ENCODE data around the gene ZNF644. TPM values are rescaled to one million over a fixed set of nuclear protein-coding genes. Genes with fewer than 3 reads are reported as not detected.
"Not testable (repeated sequence)": the region's sequence is repeated elsewhere in the genome, so short reads cannot be mapped to it uniquely, and the experiment has no call there.

The ZNF644 gene
- total RNA-seq, result 63.6 and 68.5 TPM in 2 replicates

- intact Hi-C loops (cut with micrococcal nuclease), result loop anchor here (1.0 to 5.0 kb wide), 10 partner anchors 143 to 1941 kb away; partner anchors contain the start of genes CDC7 and RPL5
Measured at GRCh38 chr1:91021686-91022517, at the start of gene ZNF644. ZNF644 (minus strand) TSS chr1:91022035; CDS start chr1:90982353, 39,682 bp downstream.

DNA sequence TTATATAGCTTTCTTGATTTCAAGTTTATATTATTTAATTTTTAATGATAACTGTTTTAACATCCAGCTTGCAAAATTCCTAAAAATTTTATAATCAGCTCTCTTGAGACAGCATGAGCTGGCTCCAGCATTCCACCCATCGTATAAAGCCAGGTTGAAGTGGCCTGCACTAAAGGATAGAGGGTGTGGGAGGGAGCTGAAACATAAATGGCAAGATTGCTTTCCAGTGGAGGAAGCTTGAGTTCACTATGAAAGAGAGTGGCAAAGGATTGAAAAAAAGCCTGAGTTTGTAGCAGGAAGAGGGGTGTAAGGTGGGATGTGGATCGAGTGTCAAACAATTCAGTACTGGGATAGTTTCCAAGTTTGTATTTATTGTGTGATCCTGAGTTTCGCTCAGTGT is 48.5 kb upstream of the ZNF644 start:
- intact Hi-C loops (cut with micrococcal nuclease), result no loop called here

DNA sequence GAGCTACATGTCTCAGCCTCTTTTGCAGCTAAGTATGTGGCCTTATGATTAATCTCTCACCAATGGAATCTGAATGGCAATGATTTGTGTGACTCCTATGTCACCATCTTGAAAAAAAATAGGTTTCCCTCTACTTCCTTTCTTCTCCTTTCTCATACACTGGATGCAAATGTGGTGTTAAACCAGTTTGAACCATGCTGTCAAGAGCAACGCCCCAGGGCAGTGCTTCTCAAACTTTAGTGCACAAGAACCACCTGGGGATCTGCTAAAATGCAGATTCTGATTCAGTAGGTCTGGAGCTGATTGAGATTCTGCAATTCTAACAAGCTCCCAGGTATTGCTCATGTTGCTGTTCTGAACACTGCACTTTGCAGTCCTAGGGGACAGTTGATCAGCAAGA is 44.7 kb upstream of the ZNF644 start:
- intact Hi-C loops (cut with micrococcal nuclease), result no loop called here

- intact Hi-C loops (cut with micrococcal nuclease), result no loop called here
Measured at GRCh38 chr1:91065337-91065736, 43.5 kb upstream of the ZNF644 start.

- intact Hi-C loops (cut with micrococcal nuclease), result not testable (repeated sequence)
Measured at GRCh38 chr1:91063403-91063802, 41.6 kb upstream of the ZNF644 start.

- intact Hi-C loops (cut with micrococcal nuclease), result no loop called here
Measured at GRCh38 chr1:91059157-91059556, 37.3 kb upstream of the ZNF644 start.

- intact Hi-C loops (cut with micrococcal nuclease), result no loop called here
Measured at GRCh38 chr1:91057784-91058183, 35.9 kb upstream of the ZNF644 start.

GRCh38 chr1:91054780-91055481 is 33.1 kb upstream of the ZNF644 start:
- intact Hi-C loops (cut with micrococcal nuclease), result no loop called here

- intact Hi-C loops (cut with micrococcal nuclease), result no loop called here
Measured at GRCh38 chr1:91053630-91054029, 31.8 kb upstream of the ZNF644 start.

- intact Hi-C loops (cut with micrococcal nuclease), result not testable (repeated sequence)
Measured at GRCh38 chr1:91049551-91049950, 27.7 kb upstream of the ZNF644 start.

DNA sequence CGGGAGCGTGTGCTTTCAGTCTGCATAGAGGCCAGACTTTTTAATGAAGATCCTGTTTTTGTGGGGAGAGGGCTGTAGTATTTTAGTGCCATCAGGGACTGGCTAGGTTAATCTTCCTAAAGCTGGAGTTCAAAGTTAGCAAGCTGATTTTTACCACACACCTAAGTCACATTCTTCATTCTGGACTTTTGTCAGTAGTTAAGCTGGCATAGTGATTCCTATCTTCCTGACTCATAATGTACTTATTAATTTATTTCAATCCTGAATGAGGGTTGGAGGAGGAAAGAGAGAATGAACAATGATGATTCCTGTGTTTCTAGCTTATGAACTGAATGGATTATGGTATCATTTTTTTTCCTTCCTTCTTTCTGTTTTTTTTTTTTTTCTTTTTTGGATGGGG is 24.9 kb upstream of the ZNF644 start:
- intact Hi-C loops (cut with micrococcal nuclease), result no loop called here

GRCh38 chr1:91045284-91045683 is 23.4 kb upstream of the ZNF644 start:
- intact Hi-C loops (cut with micrococcal nuclease), result no loop called here

DNA sequence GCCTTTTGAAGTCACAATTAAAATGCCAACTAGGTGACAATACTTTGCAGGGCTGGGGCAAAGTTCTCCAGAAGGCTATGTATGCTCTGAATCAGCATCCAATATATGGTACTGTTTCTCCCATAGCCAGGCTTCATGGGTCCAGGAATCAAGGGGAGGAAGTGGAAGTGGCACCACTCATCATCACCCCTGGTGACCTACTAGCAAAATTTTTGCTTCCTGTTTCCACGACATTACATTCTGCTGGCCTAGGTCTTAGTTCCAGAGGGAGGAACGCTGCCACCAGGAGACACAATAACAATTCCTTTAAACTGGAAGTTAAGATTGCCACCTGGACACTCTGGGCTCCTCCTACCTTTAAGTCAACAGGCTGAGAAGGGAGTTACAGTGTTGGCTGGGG is 22.9 kb upstream of the ZNF644 start:
- intact Hi-C loops (cut with micrococcal nuclease), result not testable (repeated sequence)

DNA sequence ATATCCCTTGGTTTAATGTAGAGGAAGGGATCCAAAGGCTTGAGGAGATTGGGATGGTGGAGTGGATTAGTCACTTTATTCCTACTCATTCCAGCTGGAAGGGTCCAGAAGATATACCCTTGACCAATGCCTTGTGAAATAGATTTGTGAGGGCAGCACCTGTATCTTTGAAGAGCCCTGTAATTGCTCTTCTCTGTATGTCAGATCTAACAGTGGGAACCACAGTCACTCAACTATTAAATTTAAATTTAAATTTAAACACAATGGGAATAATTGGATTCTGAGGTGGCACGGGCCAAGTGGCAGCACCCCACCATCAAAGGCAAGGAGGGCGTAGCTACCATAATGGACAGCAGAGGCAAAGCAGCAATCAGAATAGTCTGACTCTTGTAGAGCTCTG is 20.5 kb upstream of the ZNF644 start:
- intact Hi-C loops (cut with micrococcal nuclease), result not testable (repeated sequence)

DNA sequence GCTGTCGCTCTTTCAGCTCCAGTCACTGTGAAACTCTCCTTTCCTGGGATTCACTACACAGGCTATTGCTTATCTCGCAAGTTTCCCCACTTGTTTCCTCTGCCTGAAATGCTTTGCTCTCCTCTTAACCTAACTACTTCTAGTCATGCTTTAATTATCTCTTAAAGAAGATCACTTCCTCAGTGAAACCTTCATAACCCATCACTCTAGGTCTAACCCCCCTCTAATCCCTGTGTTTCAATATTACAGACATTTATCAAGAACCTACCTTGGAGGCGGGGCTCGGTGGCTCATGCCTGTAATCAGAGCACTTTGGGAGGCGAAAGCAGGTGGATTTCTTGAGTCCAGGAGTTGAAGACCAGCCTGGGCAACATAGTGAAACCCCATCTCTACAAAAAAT is 16.7 kb upstream of the ZNF644 start:
- intact Hi-C loops (cut with micrococcal nuclease), result no loop called here

GRCh38 chr1:91036894-91037829 is 15.3 kb upstream of the ZNF644 start:
- intact Hi-C loops (cut with micrococcal nuclease), result no loop called here

DNA sequence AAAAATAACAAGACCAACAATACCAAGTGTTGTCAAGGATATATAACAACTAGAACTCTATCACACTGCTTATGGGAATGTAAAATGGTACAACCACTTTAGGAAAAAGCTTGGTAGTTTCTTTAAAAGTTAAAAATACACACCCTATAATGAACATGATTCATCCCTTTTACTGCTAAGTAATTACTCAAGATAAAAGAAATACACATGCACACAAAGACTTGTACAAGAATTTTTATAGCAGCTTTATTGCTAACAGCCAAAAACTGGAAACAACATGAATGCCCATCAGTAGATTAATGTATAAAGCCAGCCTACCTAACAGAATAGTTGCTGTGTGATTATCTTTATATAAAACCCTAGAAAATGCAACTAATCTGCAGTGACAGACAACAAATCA is 10.5 kb upstream of the ZNF644 start:
- intact Hi-C loops (cut with micrococcal nuclease), result no loop called here

DNA sequence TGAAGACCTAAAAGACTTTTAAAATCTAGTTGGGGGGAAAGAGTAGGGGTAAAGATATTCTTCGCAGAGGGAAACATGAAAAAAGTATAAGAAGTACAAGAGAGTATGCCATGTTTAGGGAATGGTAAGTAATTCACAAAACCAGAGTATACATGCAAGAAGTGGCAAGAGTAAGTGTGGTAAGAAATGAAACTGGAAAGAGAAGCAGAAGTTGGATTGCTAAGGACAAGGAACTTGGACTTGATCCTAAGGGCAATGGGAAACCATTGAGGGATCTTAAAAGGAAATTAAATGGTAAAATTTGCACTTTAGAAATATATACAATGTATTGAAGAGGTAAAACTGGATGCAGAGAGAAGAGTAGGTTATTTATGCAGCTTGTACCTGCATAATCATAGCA is 9.2 kb upstream of the ZNF644 start:
- intact Hi-C loops (cut with micrococcal nuclease), result no loop called here

DNA sequence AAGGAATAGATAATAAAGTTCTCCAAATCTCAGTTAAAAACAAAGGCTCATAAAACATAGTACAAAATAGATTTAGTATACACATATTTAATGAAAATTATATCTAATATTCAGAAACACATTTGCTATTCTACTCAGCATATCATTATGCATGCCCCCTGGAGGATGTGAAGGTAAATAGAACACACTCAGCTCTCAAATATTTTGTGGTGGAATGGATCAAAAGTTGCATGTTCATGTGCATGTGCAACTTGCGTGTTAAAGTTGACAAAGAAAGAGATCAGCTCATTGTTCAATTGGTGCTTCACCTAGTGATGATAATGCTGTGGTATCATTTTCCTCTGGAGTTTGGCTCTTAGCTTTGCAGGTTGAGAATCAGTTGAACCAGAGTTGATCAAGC is 4.9 kb upstream of the ZNF644 start:
- intact Hi-C loops (cut with micrococcal nuclease), result no loop called here

- intact Hi-C loops (cut with micrococcal nuclease), result no loop called here
Measured at GRCh38 chr1:91026320-91026719, 4.5 kb upstream of the ZNF644 start.

DNA sequence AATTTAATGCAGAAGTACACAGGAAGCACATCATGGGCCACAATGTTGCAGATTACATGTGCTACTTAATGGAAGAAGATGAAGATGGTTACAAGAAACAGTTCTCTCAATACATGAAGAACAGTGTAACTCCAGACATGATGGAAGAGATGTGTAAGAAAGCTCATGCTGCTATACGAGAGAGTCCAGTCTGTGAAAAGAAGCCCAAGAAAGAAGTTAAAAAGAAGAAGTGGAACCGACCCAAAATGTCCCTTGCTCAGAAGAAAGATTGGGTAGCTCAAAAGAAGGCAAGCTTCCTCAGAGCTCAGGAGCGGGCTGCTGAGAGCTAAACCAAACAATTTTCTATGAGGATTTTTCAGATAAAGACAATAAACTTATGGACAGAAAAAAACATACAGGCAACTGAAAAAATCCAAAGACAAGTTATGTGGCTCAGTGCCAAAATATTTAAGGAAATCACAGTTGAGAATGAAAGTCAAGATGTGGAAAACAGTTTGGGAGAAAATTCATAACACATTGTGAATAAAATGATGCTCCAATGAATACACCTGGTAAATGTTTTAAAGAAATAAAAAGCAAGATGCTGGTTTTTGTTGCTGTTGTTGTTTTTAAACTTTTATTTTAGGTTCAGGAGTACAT is 2.8 kb upstream of the ZNF644 start:
- intact Hi-C loops (cut with micrococcal nuclease), result loop anchor here (5.0 kb wide), 2 partner anchors 673 to 778 kb away; no protein-coding TSS in a partner anchor
